PC-9 (cell line): Measurements from ENCODE around the gene LIMCH1. TPM values are rescaled to one million over a fixed set of nuclear protein-coding genes. Genes with fewer than 3 reads are reported as not detected.

Source experiments
- BruUV-seq: library from RNA; stranded (reverse); fragments of 400-500 nt; replicated peaks from 2 replicates; lab custom pipeline; 2021; lab: Mats Ljungman, UMichigan
- CTCF ChIA-PET: fragments of 300-600 bp; sonication (Branson Sonifier 250); formaldehyde crosslinking; loops from one replicate; lab custom pipeline; 2022; ENCODE audit warnings: antibody characterized with exemption; lab: Charles Lee
- POLR2A ChIA-PET: fragments of 300-600 bp; sonication (Branson Sonifier 250); formaldehyde crosslinking; loops from one replicate; lab custom pipeline; 2022; ENCODE audit warnings: antibody characterized with exemption; ENCODE audit not compliant: unreplicated experiment; lab: Charles Lee
- DNase-seq, 2 experiments: peaks; one replicate each; pipeline versions ENCODE4 v3.0.0 to v3.0.0-alpha.2; 2015 to 2022; ENCODE audit warnings: mixed read lengths in 1 of 2
- H2AFZ ChIP-seq: fragments of 200-600 bp; sonication (generic); 2 replicates; pipeline ENCODE4 v1.8.1; 2017; ENCODE audit warnings: antibody characterized with exemption
- H3F3A ChIP-seq: fragments of 200-600 bp; sonication (generic); 2 replicates; pipeline ENCODE4 v1.8.1; 2017; ENCODE audit warnings: antibody characterized with exemption, mild to moderate bottlenecking, low read depth; ENCODE audit not compliant: insufficient read depth
- H3K27ac ChIP-seq: fragments of 200-600 bp; sonication (generic); 2 replicates; pipeline ENCODE4 v1.6.1; 2016; ENCODE audit warnings: mixed run types
- H3K27me3 ChIP-seq: fragments of 200-600 bp; sonication (generic); 2 replicates; pipeline ENCODE4 v1.6.1; 2016; ENCODE audit warnings: low read depth, mixed run types; ENCODE audit not compliant: insufficient read depth
- H3K36me3 ChIP-seq: fragments of 200-600 bp; sonication (generic); 2 replicates; pipeline ENCODE4 v1.6.1; 2016; ENCODE audit warnings: low read depth, mixed run types
- H3K4me1 ChIP-seq: fragments of 200-600 bp; sonication (generic); replicated peaks from 2 replicates; pipeline ENCODE4 v1.6.1; 2016; ENCODE audit warnings: mixed run types; ENCODE audit not compliant: insufficient read depth
- H3K4me2 ChIP-seq: fragments of 200-600 bp; sonication (generic); 2 replicates; pipeline ENCODE4 v1.6.1; 2017; ENCODE audit warnings: mixed run types
- H3K4me3 ChIP-seq: fragments of 200-600 bp; sonication (generic); 2 replicates; pipeline ENCODE4 v1.6.1; 2016; ENCODE audit warnings: mixed run types
- H3K79me2 ChIP-seq: fragments of 200-600 bp; sonication (generic); 2 replicates; pipeline ENCODE4 v1.6.1; 2017; ENCODE audit warnings: low read depth, mixed run types
- H3K9me2 ChIP-seq: fragments of 200-600 bp; sonication (generic); 2 replicates; pipeline ENCODE4 v1.8.1; 2017; ENCODE audit warnings: mild to moderate bottlenecking; ENCODE audit not compliant: insufficient read depth
- H3K9me3 ChIP-seq: fragments of 200-600 bp; sonication (generic); 2 replicates; pipeline ENCODE4 v1.8.1; 2016; ENCODE audit warnings: low read depth; ENCODE audit not compliant: insufficient read depth
- H4K20me1 ChIP-seq: fragments of 200-600 bp; sonication (generic); 2 replicates; pipeline ENCODE4 v1.8.1; 2017; ENCODE audit not compliant: insufficient read depth
- CTCF ChIP-seq: fragments of 200-600 bp; sonication (generic); conservative IDR thresholded peaks from 2 replicates; pipeline ENCODE4 v1.6.1; 2017; ENCODE audit warnings: mixed run types, antibody characterized with exemption, mild to moderate bottlenecking, moderate library complexity
- EZH2 ChIP-seq: fragments of 200-600 bp; sonication (generic); IDR thresholded peaks from 2 replicates; pipeline ENCODE4 v1.8.0; 2017; ENCODE audit warnings: antibody characterized with exemption, low read depth
- intact Hi-C: fragments of 100-400 bp; cut with micrococcal nuclease; formaldehyde crosslinking; loops from one replicate; pipeline ENCODE4 v1.10.0; 2022; ENCODE audit not compliant: unreplicated experiment
- total RNA-seq: library from RNA; stranded (reverse); gene quantifications from 2 replicates; pipeline ENCODE4 v1.2.3, GENCODE V29; 2021

LIMCH1 gene
- total RNA-seq, 1 experiment from 2014 or later: 339 TPM

- Histone ChIP-seq H4K20me1 (no peaks in the 10 kb centered on the region), H3K4me3 (no peak overlapping the region), H3K27ac (no peak overlapping the region), H2AFZ (no peak overlapping the region), H3K36me3 (peaks cover 26% of the 10 kb centered on the region), H3K79me2 (0 out of 2 replicates have a peak, but pooled peaks cover 4% of the 10 kb centered on the region), H3K4me2 (no peak overlapping the region), H3K9me2 (no peaks in the 10 kb centered on the region), H3K9me3 (no peaks in the 10 kb centered on the region), H3F3A (peaks cover 32% of the 10 kb centered on the region), H3K27me3 (no peaks in the 10 kb centered on the region), H3K4me1 (peaks cover 43% of the 10 kb centered on the region)
- DNase-seq: no peak
- CTCF ChIA-PET: no interaction called here
- no TSS peak for BruUV-seq
- POLR2A ChIA-PET: no interaction called here
- intact Hi-C loops: loop anchor here (5.0 kb wide), 1 partner anchor 252 kb away; no protein-coding TSS in a partner anchor
- TF ChIP-seq EZH2 (no peak), CTCF (no peak)
Measured at GRCh38 chr4:41613821-41614220, 75.9 kb downstream of the LIMCH1 start.

GRCh38 chr4:41614519-41614918 is 76.6 kb downstream of the LIMCH1 start:
- intact Hi-C loops: loop anchor here (5.0 kb wide), 1 partner anchor 252 kb away; no protein-coding TSS in a partner anchor
- H3K27me3 ChIP-seq: no peaks in the 10 kb centered on the region
- no peaks in the 10 kb centered on the region for H3K9me3 ChIP-seq
- DNase-seq: no peak
- no peak overlapping the region for H3K27ac ChIP-seq
- no peak overlapping the region for H3K4me3 ChIP-seq
- CTCF ChIA-PET: no interaction called here
- peaks cover 43% of the 10 kb centered on the region for H3K4me1 ChIP-seq
- peaks cover 33% of the 10 kb centered on the region for H3K36me3 ChIP-seq
- H3F3A ChIP-seq: peaks cover 32% of the 10 kb centered on the region
- H4K20me1 ChIP-seq: no peaks in the 10 kb centered on the region
- H2AFZ ChIP-seq: no peak overlapping the region
- POLR2A ChIA-PET: no interaction called here
- no peak for TF ChIP-seq EZH2
- no peak overlapping the region for H3K4me2 ChIP-seq
- no peaks in the 10 kb centered on the region for H3K9me2 ChIP-seq
- no TSS peak for BruUV-seq
- H3K79me2 ChIP-seq: 0 out of 2 replicates have a peak, but pooled peaks cover 4% of the 10 kb centered on the region

DNA sequence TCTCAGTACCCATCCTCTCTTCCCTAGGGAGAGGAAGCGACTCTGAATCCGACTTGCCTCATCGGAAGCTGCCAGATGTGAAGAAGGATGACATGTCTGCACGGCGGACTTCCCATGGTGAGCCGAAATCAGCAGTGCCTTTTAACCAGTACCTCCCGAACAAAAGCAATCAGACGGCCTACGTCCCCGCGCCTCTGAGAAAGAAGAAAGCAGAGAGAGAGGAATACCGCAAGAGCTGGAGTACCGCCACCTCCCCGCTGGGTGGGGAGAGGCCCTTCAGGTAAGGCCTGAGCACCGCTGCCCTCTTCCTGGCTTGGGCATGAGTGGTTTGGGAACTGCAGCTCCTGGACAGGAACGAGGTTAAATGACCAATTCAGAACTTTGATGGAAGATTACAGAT is 81.2 kb downstream of the LIMCH1 start:
- BruUV-seq: no TSS peak
- no peaks in the 10 kb centered on the region for H3K9me3 ChIP-seq
- no peak overlapping the region for H3K4me3 ChIP-seq
- no peak overlapping the region for H3K4me2 ChIP-seq
- no peaks in the 10 kb centered on the region for H3K79me2 ChIP-seq
- POLR2A ChIA-PET: no interaction called here
- CTCF ChIA-PET: no interaction called here
- DNase-seq: no peak
- H2AFZ ChIP-seq: no peak overlapping the region
- peaks cover 29% of the 10 kb centered on the region for H3K36me3 ChIP-seq
- H4K20me1 ChIP-seq: no peaks in the 10 kb centered on the region
- no peaks in the 10 kb centered on the region for H3K9me2 ChIP-seq
- TF ChIP-seq CTCF: no peak
- intact Hi-C loops: no loop called here
- H3F3A ChIP-seq: no peaks in the 10 kb centered on the region
- H3K27ac ChIP-seq: no peak overlapping the region
- no peaks in the 10 kb centered on the region for H3K27me3 ChIP-seq
- peaks cover 6% of the 10 kb centered on the region; the same call in 1 of the 2 replicates for H3K4me1 ChIP-seq
